Measurements from ENCODE around the gene ZNF277.
A peak's percentile ranks its signal among the peaks of the same experiment; 100 is the strongest.

Gene ZNF277

GRCh38 chr7:112254709-112255387 is 48.4 kb downstream of the ZNF277 start:
- no peak for TF ChIP-seq JUND (IDR thresholded peaks at IDR 0.05; ENCODE audit: low read depth)
- in situ Hi-C loops (cut with HindIII; ENCODE audit: low pct_unique_long_range_greater_than_20kb, low sequenced_read_pairs): no loop called here
- DNase-seq (ENCODE audit: low read depth in 1 of 2, low spot score in 1 of 2): no peak

GRCh38 chr7:112255388-112255720 is 48.9 kb downstream of the ZNF277 start:
- in situ Hi-C loops (cut with HindIII; ENCODE audit: low pct_unique_long_range_greater_than_20kb, low sequenced_read_pairs): no loop called here
- no peak for TF ChIP-seq JUND (IDR thresholded peaks at IDR 0.05; ENCODE audit: low read depth)

DNA sequence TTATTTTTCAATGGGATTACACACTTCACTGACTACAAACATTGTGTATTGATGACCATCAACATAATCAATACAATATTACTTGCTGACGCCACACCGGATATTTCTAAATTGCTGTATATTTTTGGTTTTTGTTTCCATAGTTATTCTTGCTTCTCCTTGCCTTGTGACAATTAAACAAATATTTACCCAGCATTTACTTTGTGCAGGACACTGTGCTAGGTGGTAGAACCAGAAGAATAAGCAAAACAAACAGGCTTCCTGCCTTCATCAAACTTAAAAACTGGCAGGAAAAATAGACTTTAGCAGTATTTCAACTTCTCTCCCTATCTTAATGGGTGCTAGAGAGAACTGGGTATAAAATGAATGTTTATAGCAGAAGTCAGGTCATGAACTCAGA is 50.6 kb downstream of the ZNF277 start:
- in situ Hi-C loops (cut with HindIII; ENCODE audit: low pct_unique_long_range_greater_than_20kb, low sequenced_read_pairs): no loop called here
- DNase-seq (ENCODE audit: low read depth in 1 of 2, low spot score in 1 of 2): peak in 1 of 2 experiments; percentile 37
- no peak for TF ChIP-seq JUND (IDR thresholded peaks at IDR 0.05; ENCODE audit: low read depth)

More at GRCh38 chr7:112255388-112255720, 48.9 kb downstream of the ZNF277 start:
- DNase-seq (ENCODE audit: low read depth in 1 of 2, low spot score in 1 of 2): peak in 1 of 2 experiments; percentile 2

GRCh38 chr7:112260911-112261310 is 54.4 kb downstream of the ZNF277 start:
- TF ChIP-seq JUND (IDR thresholded peaks at IDR 0.05; ENCODE audit: low read depth): no peak
- in situ Hi-C loops (cut with HindIII; ENCODE audit: low pct_unique_long_range_greater_than_20kb, low sequenced_read_pairs): no loop called here
- DNase-seq (ENCODE audit: low read depth in 1 of 2, low spot score in 1 of 2): no peak

DNA sequence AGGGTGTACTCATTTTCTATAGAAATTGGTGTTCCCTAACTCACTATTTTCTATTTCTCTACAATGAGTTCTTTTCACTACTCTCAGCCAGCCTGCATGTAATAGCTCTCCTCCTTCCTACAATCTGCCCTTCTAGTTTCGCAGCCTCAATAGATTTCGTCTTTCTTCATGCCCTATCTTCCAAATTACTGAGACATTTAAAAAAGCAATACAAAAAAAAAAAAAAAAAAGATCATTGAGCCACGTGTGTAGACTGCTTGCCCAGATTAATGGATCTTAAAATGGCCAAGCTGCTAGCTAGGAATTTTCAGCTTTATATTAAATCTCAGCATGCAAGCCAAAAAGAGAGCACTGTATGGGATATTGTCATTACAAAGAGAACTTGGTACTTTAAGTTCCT is 55.5 kb downstream of the ZNF277 start:
- no peak for DNase-seq (ENCODE audit: low read depth in 1 of 2, low spot score in 1 of 2)
- in situ Hi-C loops (cut with HindIII; ENCODE audit: low pct_unique_long_range_greater_than_20kb, low sequenced_read_pairs): no loop called here
- TF ChIP-seq JUND (IDR thresholded peaks at IDR 0.05; ENCODE audit: low read depth): no peak

DNA sequence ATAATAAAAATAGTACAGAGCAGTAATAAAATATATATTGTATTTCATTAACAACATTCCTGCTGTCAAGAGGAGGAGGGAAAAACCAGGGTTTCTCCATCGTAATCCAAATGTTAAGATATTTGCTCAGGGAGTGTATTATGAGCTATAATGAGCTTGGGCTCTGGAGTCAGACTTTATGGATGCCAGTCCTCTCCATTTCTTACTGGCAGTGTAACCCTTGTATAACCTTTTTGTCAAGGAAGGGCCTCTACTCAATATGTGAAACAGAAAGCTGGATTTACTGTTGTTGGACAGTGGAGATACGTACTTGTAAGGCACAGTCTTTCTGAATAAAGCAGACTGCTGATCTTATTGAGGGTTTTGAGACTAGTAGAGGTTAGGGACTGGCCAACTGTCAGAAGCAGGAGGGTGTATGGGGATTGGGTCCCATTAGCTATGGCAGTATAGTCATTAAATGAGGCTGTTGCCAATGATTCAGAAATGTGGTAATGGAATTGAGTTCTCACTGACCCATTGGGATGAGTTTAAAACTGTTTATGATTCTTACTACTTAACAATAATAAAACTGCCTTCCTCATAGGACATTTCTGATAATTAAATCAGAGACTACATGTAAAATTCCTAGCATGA is 56.5 kb downstream of the ZNF277 start:
- no peak for DNase-seq (ENCODE audit: low read depth in 1 of 2, low spot score in 1 of 2)
- no peak for TF ChIP-seq JUND (IDR thresholded peaks at IDR 0.05; ENCODE audit: low read depth)
- in situ Hi-C loops (cut with HindIII; ENCODE audit: low pct_unique_long_range_greater_than_20kb, low sequenced_read_pairs): no loop called here

DNA sequence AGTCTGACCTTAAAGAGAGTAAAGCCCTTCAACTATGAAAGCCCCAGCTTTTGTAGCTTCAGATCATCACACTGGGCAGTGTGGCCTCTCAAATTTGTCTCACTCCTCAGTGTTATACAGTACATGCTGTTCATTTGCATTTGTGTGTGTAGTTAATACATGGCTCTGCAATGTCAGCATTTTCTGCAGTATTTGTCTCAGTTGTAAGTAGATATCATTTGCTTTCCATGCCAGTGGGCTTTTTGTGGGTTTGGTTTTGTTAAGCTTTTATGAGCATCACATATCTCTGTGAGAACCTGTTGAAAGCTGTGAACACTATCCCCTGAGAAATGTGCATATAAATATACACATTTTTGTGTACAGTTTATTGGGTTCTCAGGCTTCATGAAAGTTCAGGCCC is 57.0 kb downstream of the ZNF277 start:
- no peak for TF ChIP-seq JUND (IDR thresholded peaks at IDR 0.05; ENCODE audit: low read depth)

DNA sequence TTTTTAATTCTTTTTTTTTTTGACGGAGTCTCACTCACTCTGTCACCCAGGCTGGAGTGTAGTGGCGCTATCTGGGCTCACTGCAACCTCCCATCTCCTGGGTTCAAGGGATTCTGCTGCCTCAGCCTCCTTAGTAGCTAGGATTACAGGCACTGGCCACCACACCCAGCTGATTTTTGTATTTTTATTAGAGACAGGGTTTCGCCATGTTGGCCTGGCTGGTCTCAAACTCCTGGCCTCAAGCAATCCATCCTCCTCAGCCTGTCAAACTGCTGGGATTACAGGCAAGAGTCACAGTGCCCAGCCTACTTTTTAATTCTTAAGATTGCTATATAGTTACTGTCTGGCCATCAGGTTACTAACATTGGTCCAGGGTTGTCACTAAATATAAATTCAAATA is 59.6 kb downstream of the ZNF277 start:
- in situ Hi-C loops (cut with HindIII; ENCODE audit: low pct_unique_long_range_greater_than_20kb, low sequenced_read_pairs): no loop called here
- DNase-seq (ENCODE audit: low read depth in 1 of 2, low spot score in 1 of 2): no peak
- TF ChIP-seq JUND (IDR thresholded peaks at IDR 0.05; ENCODE audit: low read depth): no peak

More for the DNA sequence above, 57.0 kb downstream of the ZNF277 start:
- in situ Hi-C loops (cut with HindIII; ENCODE audit: low pct_unique_long_range_greater_than_20kb, low sequenced_read_pairs): no loop called here
- DNase-seq (ENCODE audit: low read depth in 1 of 2, low spot score in 1 of 2): no peak

DNA sequence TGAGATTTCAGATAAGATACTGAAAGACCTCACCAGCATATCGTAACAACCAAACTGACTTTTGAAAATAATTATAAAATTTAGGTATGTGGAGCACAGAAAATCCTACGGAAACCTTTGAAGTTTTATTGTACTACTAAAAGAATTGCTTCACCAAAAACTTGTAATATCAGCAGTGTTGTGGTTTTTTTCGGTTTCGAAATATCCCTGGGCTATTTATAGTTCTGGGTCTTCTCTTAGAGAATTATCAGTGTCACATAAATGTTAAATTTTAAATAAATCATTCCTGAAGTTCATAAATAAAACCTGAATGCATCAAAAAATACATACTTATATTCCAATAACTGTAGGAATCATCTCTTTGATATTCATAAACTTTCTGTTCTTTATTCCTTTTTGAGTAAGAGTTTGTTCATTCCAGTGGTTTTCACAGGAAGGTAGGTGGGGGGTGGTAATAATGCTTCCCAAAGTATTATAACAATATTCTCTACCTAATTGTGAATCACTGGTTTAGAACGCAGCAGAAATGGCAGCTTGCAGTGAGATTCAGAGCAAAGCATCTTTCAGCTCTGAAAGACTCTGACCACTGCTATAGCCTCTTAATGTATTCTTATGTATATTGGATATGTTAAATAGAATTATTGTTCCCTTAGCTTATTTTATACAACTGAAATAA is 60.2 kb downstream of the ZNF277 start:
- in situ Hi-C loops (cut with HindIII; ENCODE audit: low pct_unique_long_range_greater_than_20kb, low sequenced_read_pairs): no loop called here
- no peak for TF ChIP-seq JUND (IDR thresholded peaks at IDR 0.05; ENCODE audit: low read depth)
- no peak for DNase-seq (ENCODE audit: low read depth in 1 of 2, low spot score in 1 of 2)

GRCh38 chr7:112267944-112268691 is 61.6 kb downstream of the ZNF277 start:
- TF ChIP-seq JUND (IDR thresholded peaks at IDR 0.05; ENCODE audit: low read depth): no peak
- no peak for DNase-seq (ENCODE audit: low read depth in 1 of 2, low spot score in 1 of 2)
- in situ Hi-C loops (cut with HindIII; ENCODE audit: low pct_unique_long_range_greater_than_20kb, low sequenced_read_pairs): no loop called here

DNA sequence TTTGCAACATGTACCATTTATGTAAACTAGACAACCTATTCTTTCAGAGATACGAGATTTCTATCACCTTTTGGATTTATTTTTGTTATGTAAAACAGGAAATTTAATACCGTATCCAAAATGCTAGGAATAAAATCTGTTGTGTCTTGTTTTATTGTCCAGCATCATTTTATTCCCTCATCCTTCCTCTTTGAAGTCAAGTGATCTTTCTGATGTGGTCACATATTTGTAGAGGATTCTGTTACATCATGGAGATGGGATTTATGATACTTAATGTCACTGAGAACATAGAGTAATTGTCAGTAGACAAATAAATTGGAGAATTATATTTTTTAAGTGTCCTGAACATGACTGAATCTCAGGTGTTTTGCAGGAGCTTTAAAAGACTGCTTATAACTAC is 64.7 kb downstream of the ZNF277 start:
- no peak for TF ChIP-seq JUND (IDR thresholded peaks at IDR 0.05; ENCODE audit: low read depth)
- in situ Hi-C loops (cut with HindIII; ENCODE audit: low pct_unique_long_range_greater_than_20kb, low sequenced_read_pairs): no loop called here
- no peak for DNase-seq (ENCODE audit: low read depth in 1 of 2, low spot score in 1 of 2)

GRCh38 chr7:112272921-112273561 is 66.5 kb downstream of the ZNF277 start:
- TF ChIP-seq JUND (IDR thresholded peaks at IDR 0.05; ENCODE audit: low read depth): no peak
- in situ Hi-C loops (cut with HindIII; ENCODE audit: low pct_unique_long_range_greater_than_20kb, low sequenced_read_pairs): no loop called here
- DNase-seq (ENCODE audit: low read depth in 1 of 2, low spot score in 1 of 2): no peak

Measured in T47D (cell line).